DMS79 (cell line): Measurements from ENCODE around the gene RNF40.
"Not testable (repeated sequence)": the region's sequence is repeated elsewhere in the genome, so short reads cannot be mapped to it uniquely, and the experiment has no call there.

Source experiments
- DNase-seq: peaks from one replicate; lab custom pipeline; 2025; lab: John Stamatoyannopoulos, UW

RNF40 gene

GRCh38 chr16:30820952-30821421, 58.9 kb downstream of the RNF40 start:
- DNase-seq, result no peak

DNA sequence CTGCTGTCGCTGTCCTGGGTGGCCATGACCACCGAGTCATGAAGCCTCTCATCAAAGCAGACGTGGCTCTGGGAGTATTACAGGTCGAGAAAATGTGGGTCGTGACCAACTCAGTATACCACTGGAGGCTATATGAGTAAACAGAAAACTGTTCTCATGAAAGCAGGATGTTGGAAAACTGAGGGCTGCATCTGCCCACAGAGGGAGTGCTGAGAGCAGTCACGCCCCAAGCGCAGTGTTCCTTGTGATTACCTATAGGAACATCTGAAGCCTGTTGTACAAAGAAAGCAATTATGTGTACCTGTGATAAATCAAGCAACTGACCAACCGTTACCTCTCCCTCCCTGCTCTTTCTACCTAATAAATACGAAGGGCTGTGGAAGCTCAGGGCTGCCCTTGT, 59.3 kb downstream of the RNF40 start:
- DNase-seq, result not testable (repeated sequence)

- no peak for DNase-seq
These were observed 59.8 kb downstream of the RNF40 start for GRCh38 chr16:30821891-30822290.
